Measurements from ENCODE around the gene NIPSNAP2. TPM values are rescaled to one million over a fixed set of nuclear protein-coding genes. Genes with fewer than 3 reads are reported as not detected.
"Not testable (repeated sequence)": the region's sequence is repeated elsewhere in the genome, so short reads cannot be mapped to it uniquely, and the experiment has no call there.

The NIPSNAP2 gene
- total RNA-seq, 2 experiments from 2014 or later: 35.9 to 49.9 TPM

GRCh38 chr7:56033671-56034432 lies 69.5 kb downstream of the NIPSNAP2 start:
- TSS peak; percentile 52 for BruUV-seq (replicated peaks)
- Histone ChIP-seq H3K9me2 (ENCODE audit: insufficient read depth, low read length) (no peaks in the 10 kb centered on the region), H3K79me2 (ENCODE audit: insufficient read depth, low read depth, low read length) (peaks cover 6% of the 10 kb centered on the region; the same call in 1 of the 2 replicates), H3K4me2 (ENCODE audit: low read length) (peak overlapping the region; percentile 71), H3K4me3 (ENCODE audit: low read depth, low read length, poor library complexity, severe bottlenecking) (peak overlapping the region; percentile 71), H3K4me1 (ENCODE audit: insufficient read depth, low read length, poor library complexity, severe bottlenecking) (peaks cover 10% of the 10 kb centered on the region), H3K9me3 (ENCODE audit: low read length) (no peaks in the 10 kb centered on the region), H3K36me3 (ENCODE audit: insufficient read depth, low read length) (peaks cover 34% of the 10 kb centered on the region), H3K27ac (ENCODE audit: low read depth, low read length, poor library complexity, severe bottlenecking) (peak overlapping the region; percentile 67), H4K20me1 (ENCODE audit: insufficient read depth, low read length) (no peaks in the 10 kb centered on the region), H2AFZ (ENCODE audit: low read length) (peak overlapping the region; percentile 82)
- DNase-seq (ENCODE audit: low spot score): peak; percentile 85
- TF ChIP-seq EZH2phosphoT487 (IDR thresholded peaks at IDR 0.05; ENCODE audit: borderline replicate concordance, low read depth, low read length) (no peak), CTCF (conservative IDR thresholded peaks at IDR 0.05; ENCODE audit: low read length) (peak; percentile 51)
- POLR2A ChIA-PET: interaction anchor here (0.6 to 2.2 kb wide), 4 partner anchors 17 to 44 kb away, joined by 3 to 8 read pairs (median 4); partner anchors contain the start of gene PSPH
- CTCF ChIA-PET (ENCODE audit: unreplicated experiment): interaction anchor here (0.5 kb wide), 1 partner anchor 256 kb away, joined by 3 read pairs; no protein-coding TSS in a partner anchor
- intact Hi-C loops (cut with micrococcal nuclease; ENCODE audit: unreplicated experiment): loop anchor here (1.0 kb wide), 1 partner anchor 17 kb away; the partner anchor contains the start of genes CCT6A and PSPH

- no peak for DNase-seq (ENCODE audit: low spot score)
- TF ChIP-seq EZH2phosphoT487 (IDR thresholded peaks at IDR 0.05; ENCODE audit: borderline replicate concordance, low read depth, low read length): no peak
- BruUV-seq (replicated peaks): no TSS peak
- intact Hi-C loops (cut with micrococcal nuclease; ENCODE audit: unreplicated experiment): no loop called here
- CTCF ChIA-PET (ENCODE audit: unreplicated experiment): no interaction called here
- H3K9me2 ChIP-seq (ENCODE audit: insufficient read depth, low read length): no peaks in the 10 kb centered on the region
- no peaks in the 10 kb centered on the region for H3K79me2 ChIP-seq (ENCODE audit: insufficient read depth, low read depth, low read length)
- no peaks in the 10 kb centered on the region for H3K4me1 ChIP-seq (ENCODE audit: insufficient read depth, low read length, poor library complexity, severe bottlenecking)
- H3K9me3 ChIP-seq (ENCODE audit: low read length): no peaks in the 10 kb centered on the region
- no peak overlapping the region for H3K4me3 ChIP-seq (ENCODE audit: low read depth, low read length, poor library complexity, severe bottlenecking)
- H3K4me2 ChIP-seq (ENCODE audit: low read length): no peak overlapping the region
- H3K27ac ChIP-seq (ENCODE audit: low read depth, low read length, poor library complexity, severe bottlenecking): no peak overlapping the region
- POLR2A ChIA-PET: interaction anchor here (0.6 to 1.1 kb wide), 3 partner anchors 10 to 51 kb away, joined by 3 to 7 read pairs (median 5); partner anchors contain the start of genes CCT6A and PSPH
- H2AFZ ChIP-seq (ENCODE audit: low read length): no peak overlapping the region
- peaks cover 42% of the 10 kb centered on the region for H3K36me3 ChIP-seq (ENCODE audit: insufficient read depth, low read length)
- no peaks in the 10 kb centered on the region for H4K20me1 ChIP-seq (ENCODE audit: insufficient read depth, low read length)
These were observed 76.3 kb downstream of the NIPSNAP2 start for GRCh38 chr7:56040730-56041129.

DNA sequence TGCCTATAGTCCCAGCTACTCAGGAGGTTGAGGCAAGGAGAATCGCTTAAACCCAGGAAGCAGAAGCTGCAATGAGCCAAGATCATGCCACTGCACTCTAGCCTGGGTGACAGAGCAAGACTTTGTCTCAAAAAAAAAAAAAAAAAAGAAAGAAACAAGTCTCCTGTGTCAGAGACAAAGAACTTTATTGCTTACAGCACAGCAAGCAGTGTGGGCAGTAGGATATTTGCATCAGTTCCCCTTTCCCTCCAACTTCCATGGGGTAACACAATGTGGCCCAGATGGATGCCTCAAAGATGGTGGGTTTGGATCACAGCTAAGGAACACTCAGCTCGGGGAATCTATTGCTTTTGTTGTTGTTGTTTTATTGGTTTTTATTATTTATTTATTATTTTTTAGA lies 81.4 kb downstream of the NIPSNAP2 start:
- CTCF ChIA-PET (ENCODE audit: unreplicated experiment): not testable (repeated sequence)
- POLR2A ChIA-PET: interaction anchor here (0.6 kb wide), 1 partner anchor 41 kb away, joined by 3 read pairs; no protein-coding TSS in a partner anchor

More for the DNA sequence above, 81.4 kb downstream of the NIPSNAP2 start:
- H3K9me2 ChIP-seq (ENCODE audit: insufficient read depth, low read length); H4K20me1 ChIP-seq (ENCODE audit: insufficient read depth, low read length); intact Hi-C loops (cut with micrococcal nuclease; ENCODE audit: unreplicated experiment); H3K4me2 ChIP-seq (ENCODE audit: low read length); H2AFZ ChIP-seq (ENCODE audit: low read length); BruUV-seq (replicated peaks); H3K4me3 ChIP-seq (ENCODE audit: low read depth, low read length, poor library complexity, severe bottlenecking); DNase-seq (ENCODE audit: low spot score); H3K9me3 ChIP-seq (ENCODE audit: low read length); H3K27ac ChIP-seq (ENCODE audit: low read depth, low read length, poor library complexity, severe bottlenecking): not testable (repeated sequence)
- H3K79me2 ChIP-seq (ENCODE audit: insufficient read depth, low read depth, low read length): peaks cover 30% of the 10 kb centered on the region
- H3K4me1 ChIP-seq (ENCODE audit: insufficient read depth, low read length, poor library complexity, severe bottlenecking): peaks cover 28% of the 10 kb centered on the region
- peaks cover 33% of the 10 kb centered on the region for H3K36me3 ChIP-seq (ENCODE audit: insufficient read depth, low read length)
